CD14-positive monocyte (primary cell): ENCODE results near the gene MOGAT2. TPM values are rescaled to one million over a fixed set of nuclear protein-coding genes. Genes with fewer than 3 reads are reported as not detected.

Source experiments
- DNase-seq, 3 donors: peaks; one replicate each; pipeline ENCODE4 v3.0.0-alpha.2; 2011 to 2022
- H2AFZ ChIP-seq: 2 replicates; pipeline ENCODE4 v1.6.0; 2012; ENCODE audit warnings: mild to moderate bottlenecking, low read depth, low read length, inconsistent platforms; ENCODE audit not compliant: insufficient read depth, poor library complexity, severe bottlenecking
- H3K27ac ChIP-seq, 2 donors: 1 replicate in 1 of 2; 2 replicates in 1 of 2; pipeline ENCODE4 v1.5.1; 2012 to 2013; ENCODE audit warnings: low read length in 2 of 2, control low read depth in 1 of 2, inconsistent platforms in 1 of 2, low read depth in 1 of 2, mild to moderate bottlenecking in 1 of 2
- H3K27me3 ChIP-seq, 2 donors: one replicate each; pipeline versions ENCODE4 v1.6.0 to v1.6.1; 2011 to 2013; ENCODE audit warnings: low read length in 2 of 2; ENCODE audit not compliant: control insufficient read depth in 2 of 2, insufficient read depth in 2 of 2
- H3K36me3 ChIP-seq, 2 donors: replicated peaks in 1 of 2; 1 replicate in 1 of 2; 2 replicates in 1 of 2; pipeline versions ENCODE4 v1.5.1 to v1.6.1; 2012 to 2013; ENCODE audit warnings: low read length in 2 of 2, control low read depth in 1 of 2, inconsistent platforms in 1 of 2, mild to moderate bottlenecking in 1 of 2; ENCODE audit not compliant: insufficient read depth in 2 of 2, control insufficient read depth in 1 of 2
- H3K4me1 ChIP-seq, 2 donors: 1 replicate in 1 of 2; 2 replicates in 1 of 2; pipeline versions ENCODE4 v1.5.1 to v1.6.1; 2012 to 2013; ENCODE audit warnings: low read length in 2 of 2, control low read depth in 1 of 2, inconsistent platforms in 1 of 2, mild to moderate bottlenecking in 1 of 2, moderate library complexity in 1 of 2; ENCODE audit not compliant: insufficient read depth in 2 of 2, control insufficient read depth in 1 of 2
- H3K4me2 ChIP-seq: replicated peaks from 2 replicates; pipeline ENCODE3; 2012; ENCODE audit warnings: low read length, moderate library complexity, mild to moderate bottlenecking; ENCODE audit not compliant: poor library complexity, severe bottlenecking; ENCODE audit errors: extremely low read depth
- H3K4me3 ChIP-seq, 3 experiments: fragments of 200-600 bp in 1 of 3; sonication (generic) in 1 of 3; replicated peaks in 1 of 3; 1 replicate in 2 of 3; 2 replicates in 1 of 3; pipeline ENCODE4 v1.5.1; 2011 to 2013; ENCODE audit warnings: low read length in 3 of 3, mild to moderate bottlenecking in 3 of 3, control low read depth in 2 of 3, low read depth in 2 of 3, inconsistent platforms in 1 of 3, moderate library complexity in 1 of 3
- H3K79me2 ChIP-seq: 2 replicates; pipeline ENCODE4 v1.6.0; 2012; ENCODE audit warnings: mild to moderate bottlenecking, control low read depth, inconsistent platforms, low read length, moderate library complexity; ENCODE audit not compliant: insufficient read depth
- H3K9ac ChIP-seq: 2 replicates; pipeline ENCODE4 v1.6.0; 2017; ENCODE audit warnings: low read length, mild to moderate bottlenecking; ENCODE audit not compliant: insufficient read depth, poor library complexity, severe bottlenecking
- H3K9me3 ChIP-seq, 2 donors: replicated peaks in 1 of 2; 1 replicate in 1 of 2; 2 replicates in 1 of 2; pipeline versions ENCODE4 v1.5.1 to v1.6.1; 2012 to 2013; ENCODE audit warnings: low read length in 2 of 2, control low read depth in 1 of 2; ENCODE audit not compliant: control insufficient read depth in 1 of 2, insufficient read depth in 1 of 2
- H4K20me1 ChIP-seq: 2 replicates; pipeline ENCODE4 v1.6.0; 2012; ENCODE audit warnings: mild to moderate bottlenecking, low read length, control low read depth, moderate library complexity; ENCODE audit not compliant: insufficient read depth
- H3K27ac Mint-ChIP-seq, 7 donors: one replicate each; pipeline ENCODE4 v1.8.0; 2020; ENCODE audit warnings: mild to moderate bottlenecking in 7 of 7, mixed read lengths in 7 of 7, moderate library complexity in 6 of 7, inconsistent platforms in 2 of 7
- H3K27me3 Mint-ChIP-seq, 3 donors: one replicate each; pipeline ENCODE4 v1.8.0; 2021 to 2022; ENCODE audit warnings: low read depth in 3 of 3, mild to moderate bottlenecking in 3 of 3, mixed read lengths in 3 of 3, moderate library complexity in 3 of 3, inconsistent platforms in 1 of 3
- H3K36me3 Mint-ChIP-seq, 2 donors: one replicate each; pipeline ENCODE4 v1.8.0; 2020; ENCODE audit warnings: mixed read lengths in 2 of 2, inconsistent platforms in 1 of 2, mild to moderate bottlenecking in 1 of 2
- H3K4me1 Mint-ChIP-seq: one replicate; pipeline ENCODE4 v1.8.0; 2020; ENCODE audit warnings: mild to moderate bottlenecking, mixed read lengths
- H3K4me3 Mint-ChIP-seq, 2 donors: one replicate each; pipeline ENCODE4 v1.8.0; 2020; ENCODE audit warnings: mild to moderate bottlenecking in 2 of 2, mixed read lengths in 2 of 2, moderate library complexity in 1 of 2
- H3K9me3 Mint-ChIP-seq, 7 donors: one replicate each; pipeline ENCODE4 v1.8.0; 2020 to 2022; ENCODE audit warnings: mixed read lengths in 7 of 7, mild to moderate bottlenecking in 6 of 7, moderate library complexity in 6 of 7, inconsistent platforms in 2 of 7
- CTCF ChIP-seq: fragments of 200-600 bp; IDR thresholded peaks from one replicate; pipeline ENCODE4 v1.8.0; 2022; ENCODE audit warnings: antibody characterized with exemption, mild to moderate bottlenecking
- WGBS: methylation state at CpG from one replicate; pipeline ENCODE4 v1.1.5; 2013; ENCODE audit warnings: missing lambda C conversion rate; ENCODE audit not compliant: insufficient coverage; 5-methylcytosine and 5-hydroxymethylcytosine counted together
- intact Hi-C, 2 donors: fragments of 100-400 bp; cut with micrococcal nuclease; formaldehyde crosslinking; loops; one replicate each; pipeline versions ENCODE4 v1.15.0 to v1.15.1; 2023
- polyA plus RNA-seq, 3 donors: library from polyadenylated mRNA; depleted of rRNA in 1 of 3; unstranded in 2 of 3; stranded (reverse) in 1 of 3; fragments of 300-500 nt in 2 of 3; fragments of >200 nt in 1 of 3; fragmentation: Illumina TruSeq in 2 of 3; gene quantifications; 1 replicate in 2 of 3; 2 replicates in 1 of 3; pipeline ENCODE4 v1.2.3, GENCODE V29; 2012 to 2021

The MOGAT2 gene
- polyA plus RNA-seq, 3 donors: not detected

GRCh38 chr11:75689863-75690609, 27.6 kb upstream of the MOGAT2 start:
- H3K4me3 Mint-ChIP-seq: no peak overlapping the region

DNA sequence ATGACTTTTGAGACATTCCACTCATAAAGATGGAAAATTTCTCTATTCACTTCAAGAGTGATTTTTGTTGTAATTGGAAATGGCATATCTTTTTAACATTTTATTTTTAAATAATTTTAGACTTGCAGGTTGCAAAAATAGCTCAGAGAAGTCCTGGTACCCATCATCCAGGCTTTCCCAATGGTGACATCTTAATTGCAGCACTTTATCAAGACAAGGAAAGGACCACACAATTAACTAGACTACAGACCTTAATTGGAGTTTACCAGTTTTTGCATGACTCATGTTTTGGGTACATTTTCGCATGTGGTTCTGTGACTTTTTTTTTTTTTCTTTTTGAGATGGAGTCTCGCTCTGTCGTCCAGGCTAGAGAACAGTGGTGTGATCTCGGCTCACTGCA, 25.8 kb upstream of the MOGAT2 start:
- H3K27ac Mint-ChIP-seq: no peak overlapping the region
- H3K27ac ChIP-seq: no peak overlapping the region
- H4K20me1 ChIP-seq: no peaks in the 10 kb centered on the region
- intact Hi-C loops: no loop called here
- no peak for TF ChIP-seq CTCF
- no CpG with 5 or more reads among the region's 4 CpGs for WGBS
- no peak overlapping the region for H2AFZ ChIP-seq
- H3K9ac ChIP-seq: no peak overlapping the region
- H3K27me3 Mint-ChIP-seq: peaks cover 19 to 47% (median 24%) of the 10 kb centered on the region in 3 donors
- H3K4me1 Mint-ChIP-seq: peaks cover 7% of the 10 kb centered on the region
- H3K27me3 ChIP-seq: peaks cover 0 to 4% of the 10 kb centered on the region in 2 donors
- H3K9me3 Mint-ChIP-seq: peaks cover 0 to 3% (median 2%) of the 10 kb centered on the region in 7 donors
- no peak overlapping the region for H3K4me3 Mint-ChIP-seq
- no peaks in the 10 kb centered on the region for H3K9me3 ChIP-seq
- H3K4me1 ChIP-seq: peaks cover 5 to 7% of the 10 kb centered on the region in 2 donors
- no peak overlapping the region for H3K4me3 ChIP-seq
- H3K36me3 ChIP-seq: no peaks in the 10 kb centered on the region
- no peaks in the 10 kb centered on the region for H3K79me2 ChIP-seq
- DNase-seq: no peak
- H3K36me3 Mint-ChIP-seq: no peaks in the 10 kb centered on the region
- H3K4me2 ChIP-seq: no peak overlapping the region

More at GRCh38 chr11:75689863-75690609, 27.6 kb upstream of the MOGAT2 start:
- Histone ChIP-seq H3K4me1 (peaks cover 5 to 7% of the 10 kb centered on the region in 2 donors), H3K4me2 (no peak overlapping the region), H3K4me3 (no peak overlapping the region), H3K27me3 (peaks cover 0 to 3% of the 10 kb centered on the region in 2 donors), H3K9me3 (peaks cover 0 to 5% of the 10 kb centered on the region in 2 donors), H4K20me1 (no peaks in the 10 kb centered on the region), H3K36me3 (no peaks in the 10 kb centered on the region), H3K9ac (no peak overlapping the region), H3K27ac (no peak overlapping the region), H2AFZ (no peak overlapping the region), H3K79me2 (no peaks in the 10 kb centered on the region)
- H3K9me3 Mint-ChIP-seq: peaks cover 5 to 16% (median 13%) of the 10 kb centered on the region in 7 donors
- peak overlapping the region in 5 of 7 donors; percentile 31 to 79 (median 62) for H3K27ac Mint-ChIP-seq
- intact Hi-C loops: no loop called here
- peaks cover 7% of the 10 kb centered on the region for H3K4me1 Mint-ChIP-seq
- H3K36me3 Mint-ChIP-seq: peaks cover 0 to 3% of the 10 kb centered on the region in 2 donors
- H3K27me3 Mint-ChIP-seq: peaks cover 17 to 38% (median 25%) of the 10 kb centered on the region in 3 donors
- WGBS: 100% methylated on average over 1 of the region's 3 CpGs
- TF ChIP-seq CTCF: no peak
- peak; percentile 67 to 94 (median 68) for DNase-seq
